ENCODE data around the gene TRMT2A. TPM values are rescaled to one million over a fixed set of nuclear protein-coding genes. Genes with fewer than 3 reads are reported as not detected.
"Not testable (repeated sequence)": the region's sequence is repeated elsewhere in the genome, so short reads cannot be mapped to it uniquely, and the experiment has no call there.

Gene TRMT2A, protein sequence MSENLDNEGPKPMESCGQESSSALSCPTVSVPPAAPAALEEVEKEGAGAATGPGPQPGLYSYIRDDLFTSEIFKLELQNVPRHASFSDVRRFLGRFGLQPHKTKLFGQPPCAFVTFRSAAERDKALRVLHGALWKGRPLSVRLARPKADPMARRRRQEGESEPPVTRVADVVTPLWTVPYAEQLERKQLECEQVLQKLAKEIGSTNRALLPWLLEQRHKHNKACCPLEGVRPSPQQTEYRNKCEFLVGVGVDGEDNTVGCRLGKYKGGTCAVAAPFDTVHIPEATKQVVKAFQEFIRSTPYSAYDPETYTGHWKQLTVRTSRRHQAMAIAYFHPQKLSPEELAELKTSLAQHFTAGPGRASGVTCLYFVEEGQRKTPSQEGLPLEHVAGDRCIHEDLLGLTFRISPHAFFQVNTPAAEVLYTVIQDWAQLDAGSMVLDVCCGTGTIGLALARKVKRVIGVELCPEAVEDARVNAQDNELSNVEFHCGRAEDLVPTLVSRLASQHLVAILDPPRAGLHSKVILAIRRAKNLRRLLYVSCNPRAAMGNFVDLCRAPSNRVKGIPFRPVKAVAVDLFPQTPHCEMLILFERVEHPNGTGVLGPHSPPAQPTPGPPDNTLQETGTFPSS
- 10 to 100 TPM; 51.8 to 57.9 TPM for total RNA-seq

DNA sequence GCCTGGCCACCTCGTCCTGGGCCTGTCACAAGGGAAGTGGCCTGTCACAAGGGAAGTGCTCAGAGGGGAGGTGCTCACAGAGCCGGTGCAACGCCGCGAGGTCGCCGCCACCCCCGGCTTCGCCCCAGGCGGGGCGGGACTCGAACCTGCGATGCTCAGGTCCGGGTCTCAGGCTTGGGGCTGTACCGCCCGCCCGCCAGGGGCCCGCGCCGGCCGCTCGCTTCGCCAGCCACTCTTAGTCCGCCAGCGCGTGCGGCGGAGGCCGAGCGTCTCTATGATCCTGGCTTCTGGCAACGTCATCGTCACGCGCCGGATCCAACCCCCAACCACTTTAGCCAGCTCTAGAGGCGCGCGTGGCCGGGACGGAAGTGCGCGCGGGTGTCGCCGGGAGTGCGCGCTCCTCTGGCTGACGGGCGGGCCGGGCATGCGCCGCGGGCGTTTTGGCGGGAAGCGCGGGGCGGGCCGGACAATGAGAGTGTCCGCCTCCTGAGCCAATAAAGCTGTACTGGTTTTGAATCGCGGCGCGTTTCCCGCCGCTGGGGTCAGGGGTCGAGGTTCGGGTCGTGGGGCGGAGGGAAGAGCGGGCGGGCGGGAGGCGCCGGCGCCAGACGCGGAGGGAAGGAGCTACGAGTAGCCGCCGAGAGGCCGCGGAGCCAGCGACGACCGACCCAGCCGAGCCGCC lies at the start of gene TRMT2A:
Gene TRMT2A (minus strand): TSS at position 276 of the 682 bp plus-strand sequence. CDS start 320 bp downstream, outside the sequence.
- peak within 1 kb of the TSS; percentile 91 for H3K4me3 Mint-ChIP-seq
- peak; percentile 98 for DNase-seq
- H3K36me3 Mint-ChIP-seq (ENCODE audit: low read depth): peaks cover 41% of the 10 kb centered on the region
- peaks cover 49% of the 10 kb centered on the region for H3K4me1 Mint-ChIP-seq (ENCODE audit: low read depth)
- H3K9me3 Mint-ChIP-seq: no peaks in the 10 kb centered on the region
- CTCF ChIA-PET: interaction anchor here (0.9 to 1.9 kb wide), 2 partner anchors 12 to 16 kb away, joined by 3 to 5 read pairs; no protein-coding TSS in a partner anchor
- H3K27ac Mint-ChIP-seq: peak within 1 kb of the TSS; percentile 94
- intact Hi-C loops (cut with micrococcal nuclease): loop anchor here (1.0 to 10.0 kb wide), 10 partner anchors 14 to 685 kb away; partner anchors contain the start of genes ARVCF, DGCR8, GNB1L and HIRA
- H3K27me3 Mint-ChIP-seq (ENCODE audit: low read depth): no peaks in the 10 kb centered on the region

DNA sequence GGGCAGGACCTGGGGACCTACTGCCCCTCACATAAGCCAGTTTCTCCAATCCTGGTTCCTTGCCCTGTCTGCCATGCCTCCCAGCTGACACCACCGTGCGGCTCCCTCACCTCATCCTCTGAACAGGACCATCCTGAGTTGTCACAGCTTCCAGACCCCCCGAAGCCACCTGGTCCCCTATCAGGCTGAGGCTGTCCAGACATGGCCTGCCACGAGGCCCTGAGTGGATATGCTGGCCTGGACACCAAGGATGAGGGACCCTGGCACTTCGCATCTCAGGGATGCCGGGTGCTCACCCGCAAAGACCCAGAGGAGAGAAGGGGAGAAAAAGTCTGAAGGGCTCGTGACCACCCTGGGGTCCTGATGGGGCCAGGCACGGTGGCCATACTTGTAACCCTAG lies 49.7 kb upstream of the TRMT2A start:
- DNase-seq: no peak
- Mint-ChIP-seq H3K4me1 (ENCODE audit: low read depth) (no peaks in the 10 kb centered on the region), H3K36me3 (ENCODE audit: low read depth) (no peaks in the 10 kb centered on the region), H3K27me3 (ENCODE audit: low read depth) (no peaks in the 10 kb centered on the region), H3K4me3 (no peak overlapping the region), H3K27ac (no peak overlapping the region), H3K9me3 (no peaks in the 10 kb centered on the region)
- intact Hi-C loops (cut with micrococcal nuclease): no loop called here
- CTCF ChIA-PET: no interaction called here

DNA sequence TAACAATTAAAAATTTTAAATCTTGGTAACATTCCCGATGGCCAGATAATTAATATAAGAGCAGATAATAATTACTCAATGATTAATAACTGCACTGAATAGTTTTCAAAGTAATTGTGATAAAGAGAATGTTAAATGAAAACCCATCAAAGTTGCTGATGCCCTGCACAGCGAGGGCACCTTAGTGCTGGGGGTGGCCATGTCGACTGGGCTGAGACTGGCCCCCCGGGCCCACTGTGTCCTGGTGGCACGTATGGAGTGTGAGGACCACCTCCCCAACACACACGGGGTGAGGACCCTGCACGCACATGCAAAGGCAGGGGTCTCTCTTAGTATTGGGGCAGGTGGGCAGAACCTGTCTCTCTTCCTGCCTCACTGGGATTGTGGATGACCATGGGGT lies 48.9 kb upstream of the TRMT2A start:
- CTCF ChIA-PET: no interaction called here
- intact Hi-C loops (cut with micrococcal nuclease): no loop called here
- DNase-seq: no peak
- Mint-ChIP-seq H3K9me3 (no peaks in the 10 kb centered on the region), H3K4me3 (no peak overlapping the region), H3K27me3 (ENCODE audit: low read depth) (no peaks in the 10 kb centered on the region), H3K27ac (no peak overlapping the region), H3K36me3 (ENCODE audit: low read depth) (no peaks in the 10 kb centered on the region), H3K4me1 (ENCODE audit: low read depth) (no peaks in the 10 kb centered on the region)

DNA sequence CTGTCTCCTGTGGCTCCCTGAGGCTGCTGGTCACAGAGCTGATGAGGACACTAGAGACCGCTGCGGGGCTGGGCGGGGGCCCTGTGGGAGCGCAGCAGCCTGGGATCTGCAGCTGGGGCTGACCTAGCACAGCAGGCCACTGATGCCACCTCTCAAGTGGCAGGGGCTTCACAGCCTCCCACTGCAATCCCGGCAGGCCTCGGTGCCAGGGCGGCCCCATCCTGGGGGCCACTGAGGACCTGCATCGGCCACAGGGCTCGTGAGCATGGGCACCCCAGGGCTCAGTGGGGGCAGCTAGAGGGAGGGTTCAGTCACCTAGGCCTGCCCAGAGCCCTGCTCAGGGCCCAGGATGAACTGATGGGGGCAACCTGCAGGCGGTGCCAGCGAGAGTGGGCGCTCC lies 48.4 kb upstream of the TRMT2A start:
- no peaks in the 10 kb centered on the region for H3K27me3 Mint-ChIP-seq (ENCODE audit: low read depth)
- DNase-seq: no peak
- H3K27ac Mint-ChIP-seq: no peak overlapping the region
- H3K9me3 Mint-ChIP-seq: no peaks in the 10 kb centered on the region
- intact Hi-C loops (cut with micrococcal nuclease): no loop called here
- CTCF ChIA-PET: no interaction called here
- no peaks in the 10 kb centered on the region for H3K4me1 Mint-ChIP-seq (ENCODE audit: low read depth)
- H3K4me3 Mint-ChIP-seq: no peak overlapping the region
- no peaks in the 10 kb centered on the region for H3K36me3 Mint-ChIP-seq (ENCODE audit: low read depth)

DNA sequence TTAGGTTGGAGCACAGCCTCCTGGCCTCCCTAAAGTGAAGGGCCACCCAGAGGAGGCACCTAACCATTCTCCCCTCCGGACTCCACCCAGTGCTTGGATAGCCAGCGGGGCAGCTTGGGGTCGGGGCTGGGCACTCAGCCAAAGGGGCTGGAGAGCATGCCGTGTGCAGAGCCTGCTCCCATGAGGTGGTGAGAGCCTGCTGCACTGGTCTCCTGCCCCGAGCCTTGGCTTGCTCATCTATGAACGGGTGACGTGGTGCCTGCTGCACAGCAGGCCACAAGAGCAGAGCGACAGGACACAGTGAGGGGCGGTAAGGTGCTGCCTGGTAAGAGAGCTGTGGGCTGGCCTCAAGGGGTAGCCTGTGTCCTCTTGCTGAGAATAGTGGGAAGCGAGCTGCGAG lies 47.8 kb upstream of the TRMT2A start:
- Mint-ChIP-seq H3K36me3 (ENCODE audit: low read depth) (no peaks in the 10 kb centered on the region), H3K9me3 (no peaks in the 10 kb centered on the region), H3K4me3 (no peak overlapping the region), H3K27ac (no peak overlapping the region), H3K27me3 (ENCODE audit: low read depth) (no peaks in the 10 kb centered on the region), H3K4me1 (ENCODE audit: low read depth) (no peaks in the 10 kb centered on the region)
- no peak for DNase-seq
- CTCF ChIA-PET: no interaction called here
- intact Hi-C loops (cut with micrococcal nuclease): no loop called here

DNA sequence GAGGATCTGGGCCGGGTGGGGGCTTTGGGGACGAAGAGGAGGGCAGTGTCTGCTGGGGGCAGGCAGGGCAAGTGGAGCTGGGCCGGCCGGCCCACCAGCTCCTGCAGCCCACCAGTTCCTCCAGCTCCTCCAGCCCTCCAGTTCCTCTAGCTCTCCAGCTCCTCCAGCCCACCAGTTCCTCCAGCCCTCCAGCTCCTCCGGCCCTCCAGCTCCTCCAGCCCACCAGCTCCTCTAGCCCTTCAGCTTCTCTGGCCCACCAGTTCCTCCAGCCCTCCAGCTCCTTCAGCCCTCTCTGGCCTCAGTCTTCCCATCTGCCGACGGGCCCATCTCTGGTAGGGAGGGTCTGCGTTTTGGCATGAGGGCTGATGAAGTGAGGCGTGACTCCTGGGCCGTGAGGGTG lies 43.0 kb upstream of the TRMT2A start:
- Mint-ChIP-seq H3K4me3 (no peak overlapping the region), H3K36me3 (ENCODE audit: low read depth) (no peaks in the 10 kb centered on the region), H3K9me3 (no peaks in the 10 kb centered on the region), H3K27me3 (ENCODE audit: low read depth) (peaks cover 3% of the 10 kb centered on the region), H3K27ac (no peak overlapping the region), H3K4me1 (ENCODE audit: low read depth) (no peaks in the 10 kb centered on the region)
- intact Hi-C loops (cut with micrococcal nuclease): no loop called here
- DNase-seq: no peak
- CTCF ChIA-PET: interaction anchor here (1.1 kb wide), 2 partner anchors 90 to 124 kb away, joined by 4 read pairs; no protein-coding TSS in a partner anchor

DNA sequence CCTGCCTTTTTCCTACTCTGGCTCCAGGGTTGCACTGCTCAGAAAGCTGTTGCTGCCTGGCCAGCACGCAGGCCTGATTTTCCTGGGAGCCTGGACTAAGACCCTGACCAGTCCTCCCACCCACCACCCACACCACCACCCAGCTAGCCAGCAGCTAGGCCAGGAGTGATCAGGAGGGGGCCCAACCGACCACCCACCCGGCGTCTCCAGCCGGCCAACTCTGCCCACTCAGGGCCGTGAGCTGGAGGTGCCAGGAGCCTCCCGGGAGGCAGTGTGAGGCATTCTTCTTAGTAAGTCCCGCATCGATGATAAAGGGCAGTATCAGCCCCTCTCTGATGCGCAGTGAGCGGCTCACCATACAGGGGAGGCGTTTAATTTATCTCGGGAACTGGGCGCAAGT lies 42.5 kb upstream of the TRMT2A start:
- H3K27ac Mint-ChIP-seq; H3K4me1 Mint-ChIP-seq (ENCODE audit: low read depth); H3K36me3 Mint-ChIP-seq (ENCODE audit: low read depth); H3K4me3 Mint-ChIP-seq; DNase-seq; H3K9me3 Mint-ChIP-seq; intact Hi-C loops (cut with micrococcal nuclease); H3K27me3 Mint-ChIP-seq (ENCODE audit: low read depth): not testable (repeated sequence)
- CTCF ChIA-PET: interaction anchor here (1.1 kb wide), 2 partner anchors 90 to 125 kb away, joined by 4 read pairs; no protein-coding TSS in a partner anchor

DNA sequence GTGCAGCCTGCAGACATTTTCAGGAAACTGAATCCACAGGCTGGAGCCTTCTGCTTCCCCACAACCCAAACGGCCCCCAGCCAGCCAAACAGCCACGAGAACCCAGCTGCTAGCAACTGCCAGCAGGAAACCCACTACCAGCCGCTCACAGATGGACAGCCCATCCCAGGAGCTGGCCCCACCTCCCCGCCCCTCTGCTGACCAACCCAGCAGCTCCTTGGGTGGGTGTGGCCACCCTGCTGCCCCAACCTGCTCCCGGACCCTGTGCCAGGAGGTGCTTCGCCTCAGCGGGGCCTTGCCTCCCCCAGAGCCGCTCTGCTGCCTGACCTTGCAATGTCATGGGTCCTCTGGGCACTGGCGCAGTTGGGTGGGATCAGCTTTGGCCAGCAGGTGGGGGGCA lies 42.0 kb upstream of the TRMT2A start:
- no peaks in the 10 kb centered on the region for H3K4me1 Mint-ChIP-seq (ENCODE audit: low read depth)
- no peak for DNase-seq
- no peaks in the 10 kb centered on the region for H3K36me3 Mint-ChIP-seq (ENCODE audit: low read depth)
- no peak overlapping the region for H3K27ac Mint-ChIP-seq
- CTCF ChIA-PET: no interaction called here
- H3K9me3 Mint-ChIP-seq: no peaks in the 10 kb centered on the region
- intact Hi-C loops (cut with micrococcal nuclease): no loop called here
- H3K4me3 Mint-ChIP-seq: no peak overlapping the region
- H3K27me3 Mint-ChIP-seq (ENCODE audit: low read depth): peaks cover 3% of the 10 kb centered on the region

DNA sequence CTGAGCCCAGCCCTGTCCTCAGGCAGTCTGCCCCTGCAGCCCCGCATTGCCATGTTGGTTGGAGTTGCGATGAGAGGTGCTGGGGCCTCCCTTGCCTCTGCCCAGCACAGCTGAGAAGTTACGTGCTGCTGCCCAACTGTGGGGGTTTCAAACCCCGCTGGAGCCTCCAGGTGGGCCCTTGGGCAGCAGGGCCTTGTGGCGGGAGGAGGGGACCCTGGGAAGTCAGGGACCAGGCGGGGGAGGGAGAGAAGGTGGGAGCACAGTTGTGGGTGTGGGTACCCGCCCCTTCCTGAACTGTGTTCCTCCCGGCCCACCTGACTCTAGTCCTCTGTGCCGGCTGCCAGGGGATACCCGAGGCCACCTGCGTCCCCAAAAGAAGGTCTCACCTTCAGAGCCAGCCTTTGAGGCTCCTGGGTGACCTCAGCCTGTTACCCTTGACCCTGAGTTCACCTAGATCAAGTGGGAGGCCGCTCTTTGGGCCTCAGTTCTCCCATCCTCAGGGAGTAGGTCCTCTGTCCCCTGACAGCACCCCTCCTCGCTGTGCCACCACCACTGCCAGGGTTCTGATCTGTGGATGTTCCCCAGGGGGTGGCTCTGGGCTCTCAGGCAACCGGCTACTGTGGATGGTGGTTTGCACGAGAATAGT lies 41.5 kb upstream of the TRMT2A start:
- Mint-ChIP-seq H3K27me3 (ENCODE audit: low read depth) (peaks cover 3% of the 10 kb centered on the region), H3K4me1 (ENCODE audit: low read depth) (no peaks in the 10 kb centered on the region), H3K9me3 (no peaks in the 10 kb centered on the region), H3K4me3 (no peak overlapping the region), H3K36me3 (ENCODE audit: low read depth) (no peaks in the 10 kb centered on the region), H3K27ac (no peak overlapping the region)
- CTCF ChIA-PET: no interaction called here
- intact Hi-C loops (cut with micrococcal nuclease): no loop called here
- no peak for DNase-seq

DNA sequence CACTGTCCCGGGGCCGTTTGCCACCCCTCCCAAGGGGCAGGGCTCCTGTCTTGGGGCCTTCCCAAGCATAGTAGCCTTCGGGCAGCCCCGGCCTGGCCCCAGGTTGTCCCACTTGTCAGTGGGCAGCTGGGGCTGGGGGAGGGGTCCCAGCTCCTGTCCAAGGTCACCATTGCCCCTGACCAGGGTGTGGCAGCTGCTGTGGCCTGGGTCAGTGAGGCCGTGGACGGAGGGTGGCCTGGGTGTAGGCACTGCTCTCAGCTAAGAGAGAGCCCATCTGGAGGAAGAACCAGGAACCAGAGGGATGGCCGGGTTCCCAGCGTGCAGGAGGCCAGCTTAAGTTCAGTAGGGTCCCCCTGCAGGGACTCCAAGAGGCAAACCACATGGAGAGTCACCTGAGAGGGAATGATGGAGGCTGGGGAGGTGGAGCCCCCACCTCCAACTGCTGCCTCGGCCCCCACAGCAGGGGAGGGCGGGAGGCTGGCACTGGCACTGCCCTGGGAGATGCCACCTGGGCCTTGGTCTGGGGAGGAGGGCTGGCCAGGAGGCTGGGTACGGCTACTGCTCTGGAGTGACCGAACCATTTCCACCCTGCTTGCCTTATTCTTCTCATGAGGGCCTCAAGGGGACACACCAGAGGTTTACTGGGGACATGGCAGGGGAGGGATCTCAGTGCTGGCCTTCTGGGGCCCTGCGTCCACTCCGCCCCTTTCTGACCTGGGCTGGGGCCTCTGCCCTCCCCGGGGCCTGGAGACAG lies 40.6 kb upstream of the TRMT2A start:
- Mint-ChIP-seq H3K27me3 (ENCODE audit: low read depth) (peaks cover 3% of the 10 kb centered on the region), H3K36me3 (ENCODE audit: low read depth) (no peaks in the 10 kb centered on the region), H3K4me1 (ENCODE audit: low read depth) (no peaks in the 10 kb centered on the region), H3K9me3 (no peaks in the 10 kb centered on the region), H3K4me3 (no peak overlapping the region), H3K27ac (no peak overlapping the region)
- DNase-seq: no peak
- intact Hi-C loops (cut with micrococcal nuclease): loop anchor here (1.0 to 2.0 kb wide), 4 partner anchors 81 to 299 kb away; partner anchors contain the start of gene RTN4R
- CTCF ChIA-PET: interaction anchor here (0.7 to 1.5 kb wide), 12 partner anchors 10 to 299 kb away, joined by 3 to 13 read pairs (median 4); no protein-coding TSS in a partner anchor

DNA sequence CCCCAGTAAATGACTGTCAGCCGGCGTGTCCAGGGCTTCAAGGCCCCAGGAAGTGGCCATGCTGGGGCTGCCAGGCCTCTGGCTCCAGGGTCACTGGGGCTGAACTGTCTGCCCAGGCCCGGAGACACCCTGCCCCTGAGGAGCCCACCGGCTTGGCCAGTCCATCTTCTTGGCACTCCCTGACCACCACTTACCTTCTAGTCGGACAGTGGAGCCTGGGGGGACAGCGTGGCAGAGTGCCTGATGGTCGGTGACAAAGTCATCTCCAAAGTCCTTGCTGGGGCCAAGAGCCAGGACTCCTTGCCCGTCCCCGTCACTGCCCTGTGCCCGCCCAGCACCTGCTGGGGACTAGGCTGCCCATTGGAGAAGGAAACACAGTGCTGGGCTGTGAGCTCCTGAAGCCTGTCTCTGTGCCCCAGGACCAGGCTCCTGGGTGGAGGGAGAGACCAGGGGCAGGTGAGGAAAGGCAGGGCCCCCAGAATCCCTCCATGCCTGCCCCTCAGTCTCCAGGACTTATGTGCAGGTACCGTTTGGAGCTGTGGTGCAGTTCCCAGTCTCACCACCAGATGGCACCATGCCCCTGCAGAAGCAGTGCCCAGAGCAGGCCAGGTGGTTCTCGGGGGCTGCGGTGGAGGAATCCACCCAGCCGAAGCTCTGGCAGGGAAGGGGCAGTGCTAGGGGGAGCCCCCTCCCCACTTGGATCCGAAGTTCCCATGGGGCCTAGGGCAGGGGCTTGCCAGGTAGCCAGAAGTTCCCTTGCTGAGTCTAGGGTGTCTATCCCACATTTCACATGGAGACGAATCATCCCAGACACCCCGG lies 39.8 kb upstream of the TRMT2A start:
- H3K27me3 Mint-ChIP-seq (ENCODE audit: low read depth): peaks cover 3% of the 10 kb centered on the region
- no peak overlapping the region for H3K4me3 Mint-ChIP-seq
- intact Hi-C loops (cut with micrococcal nuclease): loop anchor here (1.0 to 2.0 kb wide), 4 partner anchors 81 to 300 kb away; partner anchors contain the start of gene RTN4R
- CTCF ChIA-PET: interaction anchor here (0.5 to 1.5 kb wide), 15 partner anchors 11 to 300 kb away, joined by 3 to 13 read pairs (median 4); no protein-coding TSS in a partner anchor
- H3K4me1 Mint-ChIP-seq (ENCODE audit: low read depth): no peaks in the 10 kb centered on the region
- H3K9me3 Mint-ChIP-seq: no peaks in the 10 kb centered on the region
- H3K27ac Mint-ChIP-seq: no peak overlapping the region
- no peaks in the 10 kb centered on the region for H3K36me3 Mint-ChIP-seq (ENCODE audit: low read depth)
- DNase-seq: peak; percentile 90
